ENCODE results near the gene PLEK. TPM values are rescaled to one million over a fixed set of nuclear protein-coding genes. Genes with fewer than 3 reads are reported as not detected.

PLEK gene
- total and polyA plus RNA-seq, 10 of the 15 experiments (the other 5 are each of a cell fraction or from before 2014, with no cell fraction given), result 229 to 804 (median 362) TPM

GRCh38 chr2:68367953-68368653 is 3.0 kb downstream of the PLEK start:
- no peak for FAIRE-seq
- peak overlapping the region; percentile 64 for H3K4me2 ChIP-seq (ENCODE audit: control insufficient read depth, insufficient read depth)
- ChIA-PET POLR2A (interaction anchor here (1.2 to 5.8 kb wide), 7 partner anchors 12 to 99 kb away, joined by 3 to 47 read pairs (median 5); partner anchors contain the start of genes APLF and FBXO48), CTCF (interaction anchor here (1.0 to 5.2 kb wide), 5 partner anchors 11 to 96 kb away, joined by 3 to 39 read pairs (median 4); no protein-coding TSS in a partner anchor), SMC1A (ENCODE audit: uncharacterized antibody, unreplicated experiment) (interaction anchor here (1.1 to 10.7 kb wide), 10 partner anchors 12 to 73 kb away, joined by 3 to 166 read pairs (median 8); no protein-coding TSS in a partner anchor), RAD21 (ENCODE audit: unreplicated experiment) (interaction anchor here (1.2 to 7.5 kb wide), 6 partner anchors 11 to 72 kb away, joined by 3 to 83 read pairs (median 6); no protein-coding TSS in a partner anchor)
- no peaks in the 10 kb centered on the region for H3K27me3 ChIP-seq (replicated peaks in 1 of 2; ENCODE audit: control insufficient read depth in 2 of 2, insufficient read depth in 2 of 2, low read length in 1 of 2)
- peak overlapping the region; percentile 84 for H3K4me3 ChIP-seq
- H3K27ac ChIP-seq (ENCODE audit: control insufficient read depth, insufficient read depth), result peak overlapping the region; percentile 94
- WGBS (ENCODE audit: insufficient coverage, insufficient replicate concordance, low lambda C conversion rate, missing lambda C conversion rate), result 2% methylated on average over 5 of the region's 5 CpGs
- no peak overlapping the region for H2AFZ ChIP-seq (ENCODE audit: control insufficient read depth, low read depth, low read length)
- ATAC-seq, result no peak
- H4K20me1 ChIP-seq (ENCODE audit: control insufficient read depth, insufficient read depth), result no peaks in the 10 kb centered on the region
- in situ Hi-C loops (cut with MboI), result no loop called here
- TF ChIP-seq IKZF1 (conservative IDR thresholded peaks at IDR 0.05) (0 out of 2 replicates have a peak, but pooled peaks have one; percentile 9), CEBPB (IDR thresholded peaks at IDR 0.05; ENCODE audit: borderline replicate concordance in 1 of 2, low read depth in 2 of 2, low read length in 2 of 2) (no peak)
- H3K9ac ChIP-seq (ENCODE audit: control insufficient read depth, insufficient read depth, low read length), result peak overlapping the region; percentile 96
- H3K4me1 ChIP-seq (ENCODE audit: control insufficient read depth, insufficient read depth, low read length), result peaks cover 25% of the 10 kb centered on the region
- no peaks in the 10 kb centered on the region; the same call in 2 of the 3 replicates for H3K9me3 ChIP-seq (replicated peaks; ENCODE audit: control insufficient read depth, insufficient read depth, low read length)
- H3K36me3 ChIP-seq (ENCODE audit: control insufficient read depth in 2 of 2, insufficient read depth in 2 of 2, low read length in 1 of 2), result no peaks in the 10 kb centered on the region; a peak in 1 of 4 replicates
- peaks cover 99% of the 10 kb centered on the region for H3K79me2 ChIP-seq (ENCODE audit: control insufficient read depth, insufficient read depth, low read length)
- BruUV-seq (replicated peaks), result no TSS peak
- DNase-seq (ENCODE audit: low read depth, low spot score), result no peak
- intact Hi-C loops (cut with micrococcal nuclease; ENCODE audit: unreplicated experiment), result loop anchor here (5.0 kb wide), 1 partner anchor 116 kb away; the partner anchor contains the start of gene PPP3R1

DNA sequence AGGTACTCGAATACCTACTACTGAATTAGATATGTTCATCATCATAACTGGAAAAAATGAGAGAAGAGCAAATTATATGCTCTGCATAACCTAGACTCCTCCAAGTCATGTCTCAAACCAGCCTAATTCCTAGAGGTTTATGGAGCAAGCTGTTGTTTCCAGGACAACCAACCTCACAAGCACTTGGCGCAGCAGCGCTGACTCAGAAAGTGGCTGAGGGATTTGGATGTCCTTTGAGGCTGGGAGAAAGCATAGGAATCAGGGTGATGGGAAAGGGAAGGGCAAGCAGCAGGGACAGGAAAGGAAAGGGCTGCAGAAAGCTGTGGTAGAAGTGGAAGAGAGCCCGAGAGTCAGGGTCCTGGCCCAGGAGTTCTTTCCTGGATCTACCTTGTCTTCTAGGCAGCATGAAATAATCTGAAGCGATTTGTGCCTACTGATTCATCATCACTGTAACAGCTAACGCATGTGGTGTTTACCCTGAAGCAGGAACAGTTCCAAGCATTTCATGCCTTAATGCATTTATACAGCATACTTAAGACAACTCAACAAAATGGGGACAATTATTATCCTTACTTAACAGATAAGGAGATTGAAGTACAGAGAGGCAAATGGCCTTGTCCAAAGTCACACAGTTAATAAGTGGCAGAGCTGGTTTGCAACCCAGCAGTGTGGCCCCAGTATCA is 3.7 kb downstream of the PLEK start:
- intact Hi-C loops (cut with micrococcal nuclease; ENCODE audit: unreplicated experiment) (loop anchor here (5.0 kb wide), 1 partner anchor 116 kb away; the partner anchor contains the start of gene PPP3R1), in situ Hi-C loops (cut with MboI) (no loop called here)
- H3K4me1 ChIP-seq (ENCODE audit: control insufficient read depth, insufficient read depth, low read length), result peaks cover 18% of the 10 kb centered on the region
- no peaks in the 10 kb centered on the region for H3K27me3 ChIP-seq (replicated peaks in 1 of 2; ENCODE audit: control insufficient read depth in 2 of 2, insufficient read depth in 2 of 2, low read length in 1 of 2)
- ChIA-PET POLR2A (interaction anchor here (0.5 to 3.1 kb wide), 8 partner anchors 11 to 98 kb away, joined by 3 to 14 read pairs (median 4); partner anchors contain the start of genes APLF and FBXO48), SMC1A (ENCODE audit: uncharacterized antibody, unreplicated experiment) (interaction anchor here (0.9 to 10.7 kb wide), 8 partner anchors 11 to 73 kb away, joined by 3 to 166 read pairs (median 4); no protein-coding TSS in a partner anchor), RAD21 (ENCODE audit: unreplicated experiment) (interaction anchor here (1.2 to 7.5 kb wide), 5 partner anchors 10 to 72 kb away, joined by 4 to 83 read pairs (median 6); no protein-coding TSS in a partner anchor), CTCF (interaction anchor here (0.9 to 5.2 kb wide), 4 partner anchors 11 to 72 kb away, joined by 4 to 39 read pairs (median 6); no protein-coding TSS in a partner anchor)
- H2AFZ ChIP-seq (ENCODE audit: control insufficient read depth, low read depth, low read length), result no peak overlapping the region
- no TSS peak for BruUV-seq (replicated peaks)
- peak overlapping the region; percentile 96 for H3K9ac ChIP-seq (ENCODE audit: control insufficient read depth, insufficient read depth, low read length)
- 12% methylated on average over 6 of the region's 6 CpGs for whole genome bisulfite sequencing (ENCODE audit: insufficient coverage, insufficient replicate concordance, low lambda C conversion rate, missing lambda C conversion rate)
- peak overlapping the region; percentile 84 for H3K4me3 ChIP-seq
- H4K20me1 ChIP-seq (ENCODE audit: control insufficient read depth, insufficient read depth), result no peaks in the 10 kb centered on the region
- no peaks in the 10 kb centered on the region; the same call in 2 of the 3 replicates for H3K9me3 ChIP-seq (replicated peaks; ENCODE audit: control insufficient read depth, insufficient read depth, low read length)
- H3K4me2 ChIP-seq (ENCODE audit: control insufficient read depth, insufficient read depth), result peak overlapping the region; percentile 64
- FAIRE-seq (no peak), ATAC-seq (no peak; the same call in 1 of the 3 replicates), DNase-seq (ENCODE audit: low read depth, low spot score) (no peak)
- H3K27ac ChIP-seq (ENCODE audit: control insufficient read depth, insufficient read depth), result peak overlapping the region; percentile 94
- H3K79me2 ChIP-seq (ENCODE audit: control insufficient read depth, insufficient read depth, low read length), result peaks cover 99% of the 10 kb centered on the region
- H3K36me3 ChIP-seq (ENCODE audit: control insufficient read depth in 2 of 2, insufficient read depth in 2 of 2, low read length in 1 of 2), result no peaks in the 10 kb centered on the region; a peak in 1 of 4 replicates
- TF ChIP-seq HDGF (IDR thresholded peaks at IDR 0.05), result 0 out of 2 replicates have a peak, but pooled peaks have one; percentile 42
- no peak for TF ChIP-seq CBX5 (IDR thresholded peaks at IDR 0.05; ENCODE audit: low read depth)
- TF ChIP-seq ZNF24 (IDR thresholded peaks at IDR 0.05), result no peak
- TF ChIP-seq TARDBP (IDR thresholded peaks at IDR 0.05; ENCODE audit: borderline replicate concordance), result no peak
- TF ChIP-seq SMAD5 (IDR thresholded peaks at IDR 0.05; ENCODE audit: low read depth), result 0 out of 2 replicates have a peak, but pooled peaks have one; percentile 30
- no peak for TF ChIP-seq EP300 (IDR thresholded peaks at IDR 0.05; ENCODE audit: borderline replicate concordance in 1 of 2, control insufficient read depth in 1 of 2, low read depth in 2 of 2, low read length in 2 of 2)

All from GM12878 (cell line).